ENCODE data around the gene BCAS3.
"Not testable (repeated sequence)": the region's sequence is repeated elsewhere in the genome, so short reads cannot be mapped to it uniquely, and the experiment has no call there.

Gene BCAS3

DNA sequence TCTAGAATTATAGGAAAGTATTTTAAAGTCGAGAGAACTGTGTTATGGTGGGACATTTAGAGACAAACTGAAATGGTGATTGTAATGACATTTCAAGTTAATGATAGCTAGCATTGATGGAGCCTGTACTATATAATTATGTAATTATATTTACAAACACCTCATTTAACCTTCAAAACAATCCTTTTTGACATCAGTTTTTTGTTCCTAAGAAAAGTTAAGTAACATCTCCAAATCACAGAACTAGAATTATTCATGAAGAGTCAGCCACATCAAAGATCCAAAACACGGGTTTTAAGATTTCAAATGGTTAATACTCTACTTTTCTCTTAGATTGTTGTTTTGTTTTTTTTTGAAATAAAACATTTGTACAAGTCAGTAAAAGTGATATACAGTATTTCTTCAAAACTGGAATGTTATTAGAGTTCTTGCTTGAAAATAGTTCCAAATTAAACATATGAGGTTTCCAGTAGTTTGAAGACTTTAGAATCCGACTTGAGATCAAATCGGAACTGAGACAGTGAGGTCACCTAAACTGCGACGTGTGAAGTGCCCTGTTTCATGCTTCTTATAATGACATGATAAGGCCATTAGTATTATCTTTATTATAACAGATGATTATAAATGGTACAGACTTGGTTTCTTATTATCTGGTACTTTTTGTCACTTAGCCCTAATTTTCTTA lies 457.0 kb downstream of the BCAS3 start:
- DNase-seq: no peak

DNA sequence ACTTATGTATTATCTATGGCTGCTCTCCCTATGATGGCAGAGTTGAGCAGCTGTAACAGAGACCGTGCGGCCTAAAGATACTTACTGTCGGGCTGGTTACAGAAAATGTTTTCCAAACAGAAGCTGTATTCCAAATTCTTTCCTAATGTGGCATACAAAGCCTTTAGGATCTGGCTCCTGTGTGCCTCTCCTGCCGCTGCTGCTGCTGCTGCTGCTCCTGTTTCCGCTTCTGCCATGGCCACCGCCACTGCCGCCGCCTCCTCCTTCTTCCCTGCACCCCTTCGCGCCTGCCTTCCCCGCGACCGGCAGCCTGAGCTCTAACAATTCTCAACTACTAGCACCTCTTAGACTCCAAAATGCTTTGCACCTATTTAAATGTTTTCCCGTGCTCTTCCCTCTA lies 458.1 kb downstream of the BCAS3 start:
- no peak for DNase-seq

DNA sequence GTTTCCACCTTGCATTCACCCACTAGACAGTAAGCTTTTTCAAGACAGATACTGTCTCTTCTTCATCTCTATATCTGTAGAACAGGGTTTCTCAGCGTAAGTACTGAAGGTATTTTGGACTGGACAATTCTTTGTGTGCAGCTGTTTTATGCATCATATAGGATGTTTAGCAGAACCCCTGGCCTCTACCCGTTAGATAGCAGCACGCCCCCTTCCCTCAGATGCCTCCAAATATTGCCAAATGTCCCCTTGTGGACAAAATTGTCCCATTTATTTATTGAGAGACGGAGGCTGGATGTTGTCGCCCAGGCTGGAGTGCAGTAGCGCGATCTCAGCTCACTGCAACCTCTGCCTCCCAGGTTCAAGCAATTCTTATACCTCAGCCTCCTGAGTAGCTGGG lies 458.6 kb downstream of the BCAS3 start:
- no peak for DNase-seq

DNA sequence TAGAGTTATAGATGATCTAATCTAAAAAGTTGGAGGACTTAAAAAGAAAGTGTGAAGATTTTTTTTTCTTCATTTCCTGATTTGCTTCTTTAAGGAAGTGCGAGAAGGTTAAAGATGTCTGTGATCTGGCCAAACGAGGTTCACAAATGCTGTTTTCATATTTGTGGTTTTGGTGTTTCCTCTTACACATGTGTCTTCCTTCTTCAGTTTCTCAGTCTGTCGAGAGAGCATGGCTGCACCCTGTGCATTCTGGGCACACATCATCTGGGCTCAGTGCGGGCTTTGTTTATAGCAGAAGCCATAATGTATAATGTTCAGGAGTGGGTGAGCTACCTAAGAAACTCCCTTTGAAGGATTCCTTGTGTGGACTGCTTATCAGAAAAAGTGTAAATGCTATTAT lies 461.6 kb downstream of the BCAS3 start:
- no peak for DNase-seq

DNA sequence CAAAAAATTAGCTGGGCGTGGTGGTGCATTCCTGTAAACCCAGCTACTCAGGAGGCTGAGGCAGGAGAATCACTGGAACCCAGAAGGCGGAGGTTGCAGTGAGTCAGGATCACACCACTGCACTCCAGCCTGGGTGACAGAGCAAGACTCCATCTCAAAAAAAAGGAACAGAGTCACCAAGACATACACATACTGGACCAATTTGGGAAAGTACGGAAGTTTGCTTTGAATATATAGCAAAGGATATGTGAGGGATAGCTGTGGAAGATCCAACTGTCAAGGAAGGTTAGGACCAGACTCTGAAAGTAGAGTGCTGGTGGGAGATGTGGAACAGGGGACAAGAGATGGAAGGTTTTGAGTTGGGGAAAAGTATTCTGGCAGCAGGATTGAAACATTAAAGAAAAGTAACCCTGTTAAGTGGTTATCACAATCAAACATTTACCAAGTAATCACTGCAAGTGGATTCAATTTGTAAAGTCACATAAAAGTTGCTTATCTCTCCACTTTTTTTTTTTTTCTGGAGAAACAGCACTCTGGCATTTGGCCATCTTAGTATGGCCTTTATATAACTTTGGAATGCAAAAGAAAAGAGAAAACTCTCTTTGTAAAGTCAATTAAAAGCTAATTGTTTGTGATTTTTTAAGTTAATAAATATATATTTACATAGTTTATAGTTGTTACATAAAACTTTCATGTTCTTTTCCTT lies 462.6 kb downstream of the BCAS3 start:
- DNase-seq: no peak

DNA sequence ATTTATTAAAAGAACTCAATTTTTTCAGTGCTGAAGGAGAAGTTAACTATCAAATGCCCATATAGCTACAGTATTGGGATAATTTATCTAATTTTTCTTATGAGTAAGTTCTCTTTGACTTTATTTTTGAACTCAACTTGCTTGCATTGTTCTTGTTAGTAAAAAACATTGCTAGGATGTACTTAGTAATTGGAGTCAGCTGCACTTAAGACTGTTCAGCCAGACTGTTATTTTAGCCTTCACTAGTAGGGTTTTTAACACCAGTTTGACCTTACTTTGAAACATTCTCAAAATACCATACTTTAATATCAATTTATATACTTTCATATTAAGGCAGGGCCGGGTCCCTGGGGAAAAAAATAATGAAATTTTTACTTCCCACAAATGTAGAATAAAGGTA lies 465.4 kb downstream of the BCAS3 start:
- DNase-seq: no peak

DNA sequence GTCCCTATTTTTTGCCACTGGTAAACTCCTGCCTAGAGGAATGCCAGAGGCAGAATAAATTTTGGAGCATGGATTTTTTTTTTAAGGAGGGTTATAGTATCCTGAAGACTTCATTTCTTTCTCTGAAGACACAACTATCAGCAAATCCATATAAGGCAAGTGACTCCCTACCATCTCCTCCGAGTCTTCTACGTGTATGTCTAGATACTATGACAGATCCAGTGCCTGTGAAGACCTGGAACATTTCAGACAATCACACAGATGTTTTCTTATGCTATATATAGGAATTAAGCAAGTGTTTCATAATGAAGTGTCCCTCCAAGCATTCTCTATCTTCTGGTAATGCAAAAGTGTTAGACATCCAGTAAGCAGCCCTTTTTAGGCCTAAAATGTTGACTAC lies 466.5 kb downstream of the BCAS3 start:
- DNase-seq: no peak

DNA sequence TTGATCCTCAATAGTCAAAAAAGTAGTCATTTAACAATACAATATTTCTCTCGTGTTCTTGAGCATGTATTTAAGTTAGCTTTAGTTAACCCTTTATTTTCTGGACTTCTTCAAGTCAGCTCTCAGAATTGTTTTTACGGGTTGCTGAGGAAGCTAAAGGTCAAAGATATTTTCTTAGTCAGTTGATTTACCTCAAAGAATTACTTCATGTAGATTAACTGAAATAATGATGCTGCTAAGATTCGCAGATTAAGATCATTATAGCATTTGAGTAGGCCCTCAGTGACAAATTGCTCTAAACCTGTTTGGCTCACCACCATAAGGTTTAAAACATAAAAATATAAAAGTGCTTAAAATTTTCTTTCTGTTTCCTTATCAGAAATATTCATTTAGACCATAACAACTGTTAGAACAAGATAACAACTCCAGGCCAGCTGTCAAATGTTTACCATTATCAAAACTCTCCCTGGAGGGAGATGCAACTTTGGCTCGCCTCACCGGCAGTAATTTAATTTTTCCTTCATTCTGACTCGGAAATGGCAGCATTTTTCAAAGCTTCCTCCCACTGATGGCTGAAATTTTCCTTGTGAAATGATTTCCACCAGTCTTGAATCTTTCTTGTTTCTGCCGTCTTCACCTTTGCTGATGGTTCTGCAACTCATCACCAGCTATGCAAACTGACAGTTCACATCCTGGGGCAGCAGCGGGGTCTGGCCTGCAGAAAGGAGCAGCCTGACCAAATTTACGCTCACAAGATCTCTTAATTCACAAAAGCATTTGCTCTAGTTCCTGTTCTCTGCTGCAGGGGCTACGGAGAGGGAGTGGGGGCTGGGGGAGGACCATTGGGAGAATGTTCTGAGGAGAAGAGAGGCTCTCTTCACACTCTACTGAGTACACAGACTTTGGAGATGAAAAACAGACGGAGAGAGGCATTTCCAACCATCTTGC lies 467.2 kb downstream of the BCAS3 start:
- DNase-seq: no peak

DNA sequence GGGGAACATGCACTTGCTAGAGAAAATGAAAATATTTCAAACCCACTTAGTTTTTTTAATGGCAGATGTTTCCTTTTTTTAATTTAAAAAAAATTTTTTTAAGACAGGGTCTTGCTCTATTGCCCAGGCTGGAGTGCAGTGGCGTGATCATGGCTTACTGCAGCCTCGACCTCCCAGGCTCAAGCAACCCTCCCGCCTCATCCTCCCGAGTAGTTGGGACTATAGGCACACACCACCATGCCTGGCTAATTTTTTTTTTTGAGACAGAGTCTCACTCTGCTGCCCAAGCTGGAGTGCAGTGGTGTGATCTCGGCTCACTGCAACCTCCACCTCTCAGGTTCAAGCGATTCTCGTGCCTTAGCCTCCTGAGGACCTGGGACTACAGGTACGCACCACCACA lies 469.2 kb downstream of the BCAS3 start:
- DNase-seq: not testable (repeated sequence)

DNA sequence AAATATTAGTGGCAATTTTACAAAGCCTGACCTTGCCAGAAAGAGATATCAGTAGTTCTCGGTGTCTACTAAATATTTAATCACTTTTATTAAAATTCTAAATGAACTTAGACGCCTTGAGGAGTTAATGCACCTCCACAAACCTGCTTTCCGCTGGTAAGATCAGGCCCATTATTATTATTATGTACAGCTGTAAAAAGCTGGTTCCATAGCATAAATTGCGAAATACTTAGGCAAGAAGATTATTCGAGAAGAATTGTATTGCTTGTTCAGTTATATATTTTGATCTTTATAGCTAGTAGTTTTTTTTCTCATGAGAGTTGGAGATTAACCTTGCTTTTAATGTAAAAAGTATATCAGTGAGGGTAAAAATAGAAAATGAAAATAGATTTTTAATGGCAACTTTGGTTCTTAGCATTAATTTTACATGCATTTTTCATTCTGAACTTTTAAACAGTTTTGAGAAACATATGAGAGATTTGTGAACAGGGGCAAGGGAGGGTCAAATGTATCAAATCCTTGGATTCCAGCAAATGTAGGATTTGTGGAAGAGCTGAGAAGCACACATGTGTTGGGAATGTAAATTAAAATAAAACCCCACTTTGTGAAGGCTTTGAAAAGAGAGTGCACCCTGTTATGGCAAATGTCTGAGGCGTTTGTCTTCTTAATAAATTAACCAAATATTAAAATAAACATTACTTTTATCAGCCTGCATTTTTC lies 471.6 kb downstream of the BCAS3 start:
- DNase-seq: no peak

DNA sequence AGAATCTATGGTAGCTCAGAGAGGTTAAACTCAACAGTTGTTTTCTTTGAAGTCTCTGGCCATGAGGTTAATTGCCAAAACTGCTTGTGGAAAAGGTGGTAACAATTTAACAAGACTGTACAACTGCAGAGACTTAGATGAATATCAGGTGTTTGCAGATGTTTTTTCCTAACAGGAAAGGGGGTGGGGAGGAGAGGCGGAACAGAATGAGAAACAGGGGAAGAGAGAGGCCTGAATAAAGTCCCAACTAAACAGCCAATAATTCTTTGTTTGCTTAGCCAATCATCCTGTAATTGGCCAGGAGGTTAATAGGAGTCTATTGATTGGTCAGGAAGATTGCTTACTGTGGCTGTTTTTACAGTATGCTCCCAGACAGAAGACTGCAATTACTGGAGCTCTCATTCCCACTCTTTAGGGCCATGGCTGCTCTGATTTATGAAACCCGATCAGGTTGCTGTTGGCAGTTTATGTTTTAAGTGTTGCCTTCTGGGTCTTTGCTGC lies 472.3 kb downstream of the BCAS3 start:
- DNase-seq: no peak

DNA sequence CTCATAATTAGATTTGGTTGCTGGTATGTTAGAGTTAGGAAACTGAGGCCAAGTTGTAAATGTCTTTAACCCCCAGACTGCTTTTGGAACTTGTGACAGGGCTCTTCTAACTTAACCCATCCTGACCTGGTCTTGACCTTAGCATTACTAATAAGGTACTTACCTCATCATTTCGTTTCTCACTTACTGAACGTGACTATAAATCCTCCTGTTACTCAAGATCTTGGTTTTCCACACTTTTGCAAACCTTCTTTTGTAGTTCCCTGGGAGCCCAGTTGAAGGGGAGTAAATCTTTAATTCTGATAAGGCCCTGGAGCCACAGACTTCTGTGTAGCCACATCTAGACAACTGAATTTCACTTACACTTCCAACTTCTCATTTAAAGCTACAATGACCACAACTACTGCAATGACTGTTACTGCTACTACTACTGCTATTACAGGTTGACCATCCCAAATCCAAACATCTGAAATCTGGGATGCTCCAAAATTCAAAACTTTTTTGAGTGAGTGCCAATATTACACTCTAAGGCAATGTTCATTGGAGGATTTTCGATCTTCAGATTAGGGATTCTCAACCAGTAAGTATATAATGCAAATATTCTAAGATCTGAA lies 473.1 kb downstream of the BCAS3 start:
- no peak for DNase-seq

DNA sequence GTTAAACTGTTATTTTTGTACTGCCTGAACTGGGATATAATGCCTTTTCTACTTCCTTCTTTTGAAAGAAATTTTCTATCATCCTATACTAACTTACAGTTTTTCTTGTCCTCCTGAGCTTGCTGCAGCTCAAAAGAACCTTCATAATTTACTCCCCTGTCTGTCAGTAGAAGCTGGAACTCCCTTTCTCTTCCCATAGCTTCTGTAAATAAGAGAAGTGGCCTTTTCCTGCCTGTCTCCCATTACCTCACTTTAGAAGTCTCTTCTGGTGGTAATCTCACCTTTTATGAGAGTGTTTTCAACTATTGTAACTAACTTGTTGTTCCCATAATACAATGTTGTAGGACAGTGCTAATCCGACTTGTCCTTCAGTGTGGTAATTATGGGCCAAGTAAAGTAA lies 475.2 kb downstream of the BCAS3 start:
- DNase-seq: no peak

DNA sequence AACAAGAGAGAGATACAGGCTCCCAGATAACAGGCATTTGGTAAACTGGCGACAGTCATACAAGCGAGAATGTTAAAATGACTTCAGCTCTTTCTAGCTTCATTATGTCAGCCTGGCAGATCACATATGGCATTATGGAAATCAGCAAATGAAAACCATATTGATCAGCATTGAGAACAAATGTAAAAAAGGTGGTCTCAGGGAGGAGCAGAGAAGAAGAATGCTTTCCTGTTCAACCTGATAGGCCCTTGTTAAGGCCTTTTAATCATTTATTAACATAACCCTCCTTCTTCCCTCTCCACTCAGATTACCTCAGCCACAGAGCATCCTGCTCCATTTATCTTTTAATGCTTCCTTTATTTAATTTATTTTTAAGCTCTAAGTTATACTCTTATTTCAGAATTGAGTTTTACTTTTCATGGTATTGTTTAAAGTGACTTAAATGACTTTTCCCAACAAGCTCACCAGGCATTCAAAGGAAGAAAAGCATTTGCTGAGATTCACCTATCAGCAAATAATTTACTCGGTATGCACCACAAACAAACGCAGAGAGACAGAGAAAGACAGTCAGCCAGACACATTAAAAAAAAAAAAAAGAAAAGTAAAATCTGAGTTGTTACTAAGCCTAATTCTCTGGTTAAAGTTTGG lies 478.1 kb downstream of the BCAS3 start:
- DNase-seq: no peak

DNA sequence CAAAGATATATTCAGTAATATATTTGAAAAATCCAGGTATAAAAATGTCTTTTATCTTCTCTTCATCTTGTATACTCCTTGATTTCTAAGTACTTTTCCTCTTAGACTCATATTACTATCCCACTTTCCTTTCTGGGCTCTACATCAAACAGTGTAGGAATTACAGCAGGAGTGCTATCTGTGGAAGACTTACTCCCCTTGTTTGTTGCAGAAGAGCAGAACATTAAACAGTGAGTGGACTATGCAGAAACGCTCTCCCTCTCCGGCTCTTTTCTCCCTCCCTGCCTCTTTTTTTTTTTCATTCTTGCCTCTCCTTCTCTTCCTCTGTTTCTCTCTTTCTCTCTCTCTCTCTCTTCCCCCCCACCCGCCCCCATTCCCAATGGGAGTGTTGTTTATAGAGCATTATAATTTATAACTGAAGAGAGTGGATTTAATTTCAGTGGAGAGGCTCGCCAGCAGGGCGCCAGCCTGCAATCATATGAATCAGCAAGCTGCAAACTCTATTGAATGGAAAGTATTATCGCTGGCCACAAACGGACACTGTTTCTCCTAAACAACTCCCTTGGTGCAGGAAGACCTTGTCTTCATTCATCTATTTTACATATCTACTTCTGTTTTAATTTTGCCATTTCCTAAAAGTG lies 479.7 kb downstream of the BCAS3 start:
- DNase-seq: peak; percentile 18 to 47

DNA sequence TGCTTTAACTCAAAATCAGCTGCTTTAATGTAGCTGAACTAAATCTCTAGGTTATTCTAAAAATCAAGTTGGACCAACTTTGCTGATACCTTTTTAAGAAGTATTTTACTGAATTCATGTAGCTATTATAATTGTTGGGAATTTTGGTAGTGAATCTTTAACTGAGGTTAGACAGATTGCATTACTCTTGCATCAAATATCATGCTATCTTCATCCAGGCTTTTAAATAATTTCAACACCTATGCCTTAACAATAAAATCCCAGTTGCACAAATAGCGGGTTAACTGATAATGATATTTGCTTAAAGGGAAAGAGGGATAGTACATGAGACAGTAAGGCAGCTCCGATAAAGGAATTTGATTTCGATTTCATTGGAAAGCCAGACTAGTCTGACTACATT lies 480.7 kb downstream of the BCAS3 start:
- DNase-seq: no peak

DNA sequence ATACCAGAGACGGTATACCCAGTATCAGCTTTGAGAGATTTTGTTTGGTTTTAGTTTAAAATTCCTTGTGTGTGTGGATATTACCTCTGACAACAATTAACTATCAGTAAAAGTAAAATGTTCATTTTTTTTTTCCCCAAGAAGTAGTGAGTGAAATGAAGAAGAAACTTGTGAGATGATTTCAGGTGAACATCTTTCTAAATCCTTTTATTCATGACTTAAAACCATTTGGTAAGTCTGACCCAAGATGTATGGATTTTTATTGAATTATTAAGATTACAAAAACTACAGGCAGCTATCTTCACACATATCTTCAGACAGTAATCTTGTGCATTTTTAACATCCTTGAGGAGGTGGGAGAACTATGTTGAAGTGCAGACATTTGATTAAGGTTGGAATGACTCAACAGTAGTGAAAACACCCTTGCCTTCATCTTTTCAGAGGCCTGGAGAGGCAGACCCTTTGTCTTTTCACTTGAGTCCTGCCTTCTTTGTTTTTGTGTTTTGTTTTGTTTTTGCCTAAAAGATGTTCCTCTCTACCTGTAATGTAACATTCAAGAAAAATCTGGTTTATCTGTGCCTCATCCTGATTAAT lies 481.7 kb downstream of the BCAS3 start:
- DNase-seq: no peak

DNA sequence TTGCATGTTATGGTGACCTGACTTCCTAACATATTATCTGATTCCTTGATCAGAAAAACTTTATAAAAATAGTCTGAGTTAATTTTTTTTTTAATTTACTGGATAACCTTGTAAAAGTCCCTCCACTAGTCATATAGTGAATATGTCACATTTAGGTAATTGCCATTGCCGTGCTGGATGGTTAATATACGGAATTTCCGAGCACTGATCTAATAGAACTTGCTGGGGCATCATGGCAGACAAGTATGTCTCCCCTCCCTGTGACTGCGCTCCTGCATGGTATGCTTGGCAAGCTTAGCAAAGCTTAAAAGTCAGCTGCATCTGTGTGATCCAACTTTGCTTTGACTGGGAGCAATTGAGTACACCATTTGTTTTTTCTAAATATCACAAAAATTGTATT lies 482.6 kb downstream of the BCAS3 start:
- DNase-seq: no peak

DNA sequence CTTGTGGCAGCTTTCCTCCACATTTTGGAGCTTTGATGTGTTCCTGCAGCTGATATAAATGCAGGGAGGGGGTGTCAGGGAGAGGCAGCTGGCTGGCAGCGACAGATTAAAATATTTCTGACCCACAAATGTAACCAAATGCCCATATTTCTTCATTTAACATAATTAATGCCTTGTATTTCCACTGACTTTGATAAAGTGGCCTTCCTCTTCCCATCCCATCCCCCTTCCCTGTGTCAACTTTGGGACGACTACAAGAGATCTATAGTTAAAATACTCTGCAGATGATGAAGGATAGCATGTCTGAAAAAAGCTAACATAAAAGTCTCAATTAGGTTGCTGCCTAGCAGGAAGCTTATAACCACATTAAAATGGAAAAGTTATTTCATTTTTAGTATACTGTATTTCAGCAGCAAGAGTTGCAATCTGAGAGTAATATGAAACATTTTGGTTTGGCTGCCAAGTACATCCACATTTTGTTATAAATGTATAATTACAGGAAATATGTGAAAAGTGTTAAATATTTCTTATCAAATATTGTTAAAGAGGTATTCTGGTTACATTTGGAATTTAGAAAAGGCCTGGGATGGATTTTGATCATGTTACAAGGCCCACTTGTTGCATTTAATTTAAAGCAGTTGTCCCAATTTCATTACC lies 483.3 kb downstream of the BCAS3 start:
- DNase-seq: no peak

DNA sequence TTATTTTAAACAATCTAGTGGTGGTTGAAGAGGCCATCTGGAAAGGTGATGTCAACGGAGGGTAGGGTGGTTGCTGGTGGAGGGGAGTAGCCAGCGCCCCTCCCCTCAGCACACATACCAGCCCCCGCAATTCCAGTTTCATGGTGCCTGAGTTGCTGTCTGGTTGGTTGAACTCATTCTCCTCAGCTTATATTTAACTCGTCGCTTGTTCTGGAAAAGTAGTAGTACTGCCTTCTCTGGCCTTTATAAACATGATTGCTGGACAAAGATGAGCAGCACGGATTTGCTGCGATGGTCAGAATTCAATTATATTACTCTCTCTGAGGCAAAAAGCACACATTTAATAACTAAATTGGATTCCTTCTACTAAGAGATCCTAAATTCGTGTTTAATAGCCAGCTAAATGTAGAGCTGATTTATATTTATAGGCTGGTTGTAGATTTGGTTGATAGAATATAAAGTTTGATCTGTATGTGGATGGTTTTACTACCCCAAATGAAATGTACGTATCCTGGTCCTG lies 484.0 kb downstream of the BCAS3 start:
- no peak for DNase-seq

Measured in hippocampal formation (tissue), 2 donors.